NCI-H82 (cell line): ENCODE measurements around the gene RHOB.
"Not testable (repeated sequence)": the region's sequence is repeated elsewhere in the genome, so short reads cannot be mapped to it uniquely, and the experiment has no call there.

ENCODE experiments used
- DNase-seq: peaks from one replicate; lab custom pipeline; 2025; lab: John Stamatoyannopoulos, UW

RHOB gene

GRCh38 chr2:20453087-20453486 lies 6.2 kb downstream of the RHOB start:
- no peak for DNase-seq

- no peak for DNase-seq
Measured at GRCh38 chr2:20454036-20454981, 7.4 kb downstream of the RHOB start.

DNA sequence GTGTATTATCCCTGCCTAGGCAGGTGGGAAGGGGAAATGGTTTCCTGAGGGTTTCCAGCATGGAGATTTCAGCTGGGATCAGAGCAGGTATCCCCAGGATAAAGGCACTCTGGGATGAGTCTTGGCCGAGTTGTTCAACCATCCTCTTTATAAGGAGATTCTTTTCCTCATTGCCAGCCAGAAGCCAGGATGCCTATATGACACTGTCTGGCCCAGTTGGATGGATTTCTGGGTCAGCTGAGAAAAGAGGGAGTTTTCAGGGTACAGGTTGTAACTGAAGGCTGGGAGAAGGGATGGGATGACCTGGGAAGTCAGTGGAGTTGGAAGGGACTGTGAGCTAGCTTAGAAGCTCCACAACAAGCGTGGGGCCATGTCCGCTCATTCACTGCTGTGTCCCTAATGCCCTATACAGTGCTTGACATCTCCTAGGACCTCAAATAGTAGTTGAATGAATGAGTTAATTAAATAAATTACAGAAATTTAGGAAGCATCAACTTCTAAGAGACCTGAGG lies 8.3 kb downstream of the RHOB start:
- DNase-seq: no peak

- no peak for DNase-seq
Measured at GRCh38 chr2:20456116-20456571, 9.3 kb downstream of the RHOB start.

- DNase-seq: no peak
Measured at GRCh38 chr2:20456636-20457426, 10.0 kb downstream of the RHOB start.

DNA sequence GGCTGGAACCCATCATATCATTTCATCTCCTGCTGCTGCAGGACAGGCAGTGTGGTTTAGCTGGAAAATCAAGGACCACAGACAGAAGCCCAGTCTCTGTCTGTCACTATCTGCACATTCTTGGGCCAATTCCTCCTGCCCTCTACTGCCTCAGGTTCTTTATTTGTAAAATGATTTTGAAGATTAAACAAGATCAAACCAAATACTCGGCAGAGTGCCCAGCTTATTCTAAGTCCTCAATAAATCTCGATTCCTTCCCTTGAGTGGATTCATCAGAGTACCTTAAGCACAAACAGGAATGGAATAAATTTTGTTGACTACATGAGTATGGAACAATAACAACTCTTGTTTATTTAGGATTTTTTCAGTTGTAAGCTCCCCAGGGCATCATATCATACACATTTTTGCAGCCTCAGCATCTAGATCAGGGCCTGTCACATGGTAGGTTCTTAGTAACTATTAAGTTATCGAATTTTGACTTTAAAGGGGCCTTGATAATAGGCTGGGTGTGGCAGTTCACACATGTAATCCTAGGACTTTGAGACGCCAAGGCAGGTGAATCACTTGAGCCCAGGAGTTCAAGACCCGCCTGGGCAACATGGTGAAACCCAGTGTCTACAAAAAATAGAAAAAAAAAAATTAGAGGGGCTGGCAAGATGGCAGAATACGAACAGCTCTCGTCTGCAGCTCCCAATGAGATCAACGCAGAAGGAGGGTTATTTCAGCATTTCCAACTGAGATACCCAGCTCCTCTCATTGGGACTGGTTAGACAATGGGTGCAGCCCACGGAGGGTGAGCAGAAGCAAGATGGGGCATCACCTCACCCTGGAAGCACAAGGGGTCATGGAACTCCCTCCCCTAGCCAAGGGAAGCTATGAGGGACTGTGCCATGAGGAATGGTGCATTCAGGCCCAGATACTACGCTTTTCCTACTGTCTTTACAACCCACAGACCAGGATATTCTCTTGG lies 11.1 kb downstream of the RHOB start:
- DNase-seq: peak; percentile 16

DNA sequence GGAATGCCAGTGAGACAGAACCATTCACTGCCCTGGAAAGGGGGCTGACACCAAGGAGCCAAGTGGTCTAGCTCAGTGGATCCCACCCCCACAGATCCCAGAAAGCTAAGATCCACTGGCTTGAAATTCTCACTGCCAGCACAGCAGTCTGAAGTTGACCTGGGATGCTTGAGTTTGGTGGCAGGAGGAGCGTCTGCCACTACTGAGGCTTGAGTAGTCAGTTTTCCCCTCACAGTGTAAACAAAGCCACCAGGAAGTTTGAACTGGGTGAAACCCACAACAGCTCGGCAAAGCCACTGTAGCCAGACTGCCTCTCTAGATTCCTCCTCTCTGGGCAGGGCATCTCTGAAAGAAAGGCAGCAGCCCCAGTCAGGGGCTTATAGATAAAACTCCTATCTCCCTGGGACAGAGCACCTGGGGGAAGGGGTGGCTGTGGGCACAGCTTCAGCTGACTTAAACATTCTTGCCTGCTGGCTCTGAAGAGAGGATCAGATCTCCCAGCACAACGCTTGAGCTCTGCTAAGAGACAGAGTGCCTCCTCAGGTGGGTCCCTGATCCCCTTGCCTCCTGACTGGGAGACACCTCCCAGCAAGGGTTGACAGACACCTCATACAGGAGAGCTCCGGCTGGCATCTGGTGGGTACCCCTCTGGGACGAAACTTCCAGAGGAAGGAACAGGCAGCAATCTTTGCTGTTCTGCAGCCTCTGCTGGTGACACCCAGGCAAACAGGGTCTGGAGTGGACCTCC lies 12.0 kb downstream of the RHOB start:
- not testable (repeated sequence) for DNase-seq

DNA sequence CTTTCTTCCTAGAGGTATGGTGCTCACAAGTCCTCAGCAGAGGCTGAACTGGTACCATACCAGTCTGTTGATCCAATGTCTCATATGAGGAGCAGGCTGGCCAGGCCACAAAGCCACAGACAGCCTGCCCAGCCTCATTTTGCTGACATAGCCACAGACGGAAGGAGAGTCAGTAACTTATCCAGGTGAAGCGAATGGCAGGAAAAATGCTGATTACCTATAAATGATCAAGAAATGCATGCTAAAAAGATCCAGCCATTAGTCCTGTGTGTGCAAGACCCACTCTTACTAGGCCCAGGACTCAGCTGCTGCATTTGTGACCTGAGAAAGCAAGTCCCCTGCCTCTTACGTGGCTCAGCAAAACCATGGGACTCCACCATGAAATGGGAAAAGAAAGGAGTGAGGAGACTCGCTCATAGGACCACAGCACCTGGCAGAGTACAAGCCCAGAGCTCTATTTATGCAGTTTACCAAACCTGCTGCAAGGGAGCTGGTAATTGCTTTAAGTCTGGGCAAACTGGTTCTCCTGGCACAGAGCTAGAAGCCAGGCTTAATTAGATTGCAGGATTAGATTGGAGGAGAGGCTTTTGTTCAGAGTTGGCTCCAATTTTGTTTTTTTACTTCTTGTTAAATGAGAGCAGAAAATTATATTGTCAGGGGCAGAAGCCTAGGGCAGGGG lies 19.0 kb downstream of the RHOB start:
- peak; percentile 78 for DNase-seq

GRCh38 chr2:20467789-20468548 lies 21.1 kb downstream of the RHOB start:
- no peak for DNase-seq

GRCh38 chr2:20468549-20469500 lies 22.0 kb downstream of the RHOB start:
- no peak for DNase-seq

- no peak for DNase-seq
Measured at GRCh38 chr2:20469595-20469994, 22.7 kb downstream of the RHOB start.

GRCh38 chr2:20470211-20470610 lies 23.3 kb downstream of the RHOB start:
- DNase-seq: no peak

DNA sequence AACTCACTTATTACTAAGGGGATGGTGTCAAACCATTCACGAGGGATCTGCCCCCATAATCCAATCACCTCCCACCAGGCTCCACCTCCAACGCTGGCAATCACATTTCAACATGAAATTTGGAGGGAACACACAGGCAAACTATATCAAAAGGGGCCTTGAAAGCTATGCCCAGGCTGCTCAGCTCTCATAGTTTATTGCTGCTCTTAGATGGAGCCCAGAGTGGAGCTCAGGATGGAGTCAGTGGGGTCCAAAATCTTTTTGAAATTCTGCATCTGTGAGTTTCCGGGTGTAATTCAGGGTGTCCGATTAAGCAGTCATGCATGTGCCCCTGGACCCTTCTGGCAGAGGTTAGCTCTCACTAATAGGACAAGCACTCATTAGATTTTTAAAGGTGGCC lies 24.3 kb downstream of the RHOB start:
- peak; percentile 29 for DNase-seq

DNA sequence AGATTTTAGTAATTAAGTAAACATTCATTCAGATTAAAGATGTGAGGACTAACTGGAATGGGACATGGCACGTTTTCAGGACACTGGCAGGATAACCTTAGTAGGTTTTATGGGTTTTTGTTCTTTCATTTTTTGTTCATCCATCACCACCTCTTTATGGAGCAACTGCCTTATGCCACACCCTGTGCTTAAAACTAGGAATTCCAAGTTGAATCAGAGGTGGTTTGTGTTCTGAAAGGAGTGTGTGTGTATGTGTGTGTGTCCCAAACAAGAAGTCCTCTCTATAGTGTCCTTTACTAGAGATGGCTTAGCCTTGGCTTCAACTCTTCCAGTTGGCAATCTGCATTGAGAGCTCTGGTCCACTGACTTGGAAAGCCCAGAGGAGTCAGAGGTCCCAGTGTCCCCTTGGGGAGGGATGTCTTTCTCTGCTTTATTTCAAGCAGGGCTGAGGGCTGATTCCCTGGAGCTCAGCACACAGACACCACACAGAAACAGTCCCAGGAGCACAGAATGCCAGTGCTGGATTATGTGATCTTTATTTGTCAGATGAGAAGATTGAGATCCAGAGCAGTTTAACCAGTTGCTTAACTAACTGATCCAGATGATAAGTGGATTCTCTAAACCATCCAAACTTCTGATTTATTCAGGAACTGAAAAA lies 25.2 kb downstream of the RHOB start:
- no peak for DNase-seq

DNA sequence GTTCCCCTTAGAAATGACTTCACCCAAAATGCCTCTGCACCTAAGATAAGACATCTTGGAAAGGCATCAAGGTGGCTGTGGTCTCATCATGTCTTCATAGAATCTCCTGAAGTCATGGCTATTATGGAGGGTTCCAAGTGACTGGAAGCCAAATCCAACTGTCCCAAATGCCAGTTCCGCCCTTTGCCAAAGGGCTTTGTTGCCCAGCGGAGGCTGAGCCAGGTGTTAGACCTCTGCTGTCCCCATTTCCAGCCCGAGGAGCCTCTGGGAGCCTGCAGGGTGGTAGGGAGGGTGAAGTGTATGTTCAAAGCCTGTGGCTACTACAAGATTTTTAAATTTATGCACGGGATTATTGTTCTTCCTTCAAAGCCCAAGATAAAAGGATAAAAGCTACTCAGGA lies 25.7 kb downstream of the RHOB start:
- no peak for DNase-seq

GRCh38 chr2:20473128-20473527 lies 26.3 kb downstream of the RHOB start:
- no peak for DNase-seq

- DNase-seq: no peak
Measured at GRCh38 chr2:20474757-20475566, 28.1 kb downstream of the RHOB start.
